K562 treated with DMSO at 1 percent for 48 hours (cell line): Measurements from ENCODE around the gene DAAM2. TPM values are rescaled to one million over a fixed set of nuclear protein-coding genes. Genes with fewer than 3 reads are reported as not detected.

ENCODE experiments used
- total RNA-seq: library from RNA; unstranded; fragments of 300-600 nt; gene quantifications from 2 replicates; pipeline ENCODE4 v1.2.3, GENCODE V29; 2022; ENCODE audit warnings: low replicate concordance; ENCODE audit errors: extremely low read depth

DAAM2 gene
- total RNA-seq, result not detected in 2 replicates

GRCh38 chr6:39791850-39792539 is at the start of gene DAAM2:
DAAM2 (plus strand) TSS chr6:39792376; CDS start chr6:39856303, 63,927 bp downstream.

GRCh38 chr6:39934131-39934757 is 142.1 kb downstream of the DAAM2 start, which contains the start of gene MOCS1:
MOCS1 (minus strand) TSS chr6:39934462; CDS start chr6:39934417, 45 bp downstream.

Other genes with a start within 250 kb of the DAAM2 start
- not detected in 2 replicates for gene KIF6, start 67.0 kb upstream of the DAAM2 start, total RNA-seq
- not detected in 2 replicates for gene MOCS1, start 142.1 kb downstream of the DAAM2 start, total RNA-seq